Stimulated activated CD4-positive, alpha-beta T cell treated with anti-CD3 and anti-CD28 coated beads, Interleukin-1b, Interleukin-23, amount 100 ng/mL, for 1 hour (primary cell): ENCODE results near the gene KLF7.
"Not testable (repeated sequence)": the region's sequence is repeated elsewhere in the genome, so short reads cannot be mapped to it uniquely, and the experiment has no call there.

Experiments used
- DNase-seq, 2 donors: peaks; one replicate each; pipeline ENCODE4 v3.0.0-alpha.2; 2020; ENCODE audit warnings: low read depth in 2 of 2

KLF7 gene

GRCh38 chr2:207066166-207066565, 99.6 kb downstream of the KLF7 start:
- no peak for DNase-seq

GRCh38 chr2:207064128-207064690, 101.5 kb downstream of the KLF7 start:
- DNase-seq, result no peak

- DNase-seq, result no peak
These were observed 104.6 kb downstream of the KLF7 start for GRCh38 chr2:207061181-207061580.

- DNase-seq, result no peak
These were observed 110.5 kb downstream of the KLF7 start for GRCh38 chr2:207055257-207055656.

GRCh38 chr2:207054521-207054920, 111.2 kb downstream of the KLF7 start:
- DNase-seq, result no peak

GRCh38 chr2:207051385-207051965, 114.3 kb downstream of the KLF7 start:
- DNase-seq, result no peak

GRCh38 chr2:207049122-207049521, 116.6 kb downstream of the KLF7 start:
- DNase-seq, result no peak

GRCh38 chr2:207048416-207048815, 117.3 kb downstream of the KLF7 start:
- DNase-seq, result no peak

GRCh38 chr2:207046724-207047123, 119.0 kb downstream of the KLF7 start:
- peak in 1 of 2 donors; percentile 1 for DNase-seq

- no peak for DNase-seq
These were observed 120.2 kb downstream of the KLF7 start for GRCh38 chr2:207045531-207045930.

- DNase-seq, result no peak
These were observed 121.1 kb downstream of the KLF7 start for GRCh38 chr2:207044379-207045362.

GRCh38 chr2:207042841-207043240, 122.9 kb downstream of the KLF7 start:
- no peak for DNase-seq

GRCh38 chr2:207041786-207042554, 123.8 kb downstream of the KLF7 start:
- DNase-seq, result no peak

GRCh38 chr2:207041279-207041678, 124.5 kb downstream of the KLF7 start:
- DNase-seq, result no peak

GRCh38 chr2:207040696-207041095, 125.1 kb downstream of the KLF7 start:
- no peak for DNase-seq

- DNase-seq, result no peak
These were observed 126.5 kb downstream of the KLF7 start for GRCh38 chr2:207039225-207039624.

- DNase-seq, result no peak
These were observed 127.4 kb downstream of the KLF7 start for GRCh38 chr2:207038299-207038698.

GRCh38 chr2:207037896-207038295, 127.9 kb downstream of the KLF7 start:
- DNase-seq, result no peak

- DNase-seq, result not testable (repeated sequence)
These were observed 128.7 kb downstream of the KLF7 start for GRCh38 chr2:207037023-207037422.

GRCh38 chr2:207035875-207036274, 129.9 kb downstream of the KLF7 start:
- no peak for DNase-seq

- DNase-seq, result no peak
These were observed 133.3 kb downstream of the KLF7 start for GRCh38 chr2:207032490-207032889.
